ENCODE measurements around the gene BAZ1A.

Gene BAZ1A, protein sequence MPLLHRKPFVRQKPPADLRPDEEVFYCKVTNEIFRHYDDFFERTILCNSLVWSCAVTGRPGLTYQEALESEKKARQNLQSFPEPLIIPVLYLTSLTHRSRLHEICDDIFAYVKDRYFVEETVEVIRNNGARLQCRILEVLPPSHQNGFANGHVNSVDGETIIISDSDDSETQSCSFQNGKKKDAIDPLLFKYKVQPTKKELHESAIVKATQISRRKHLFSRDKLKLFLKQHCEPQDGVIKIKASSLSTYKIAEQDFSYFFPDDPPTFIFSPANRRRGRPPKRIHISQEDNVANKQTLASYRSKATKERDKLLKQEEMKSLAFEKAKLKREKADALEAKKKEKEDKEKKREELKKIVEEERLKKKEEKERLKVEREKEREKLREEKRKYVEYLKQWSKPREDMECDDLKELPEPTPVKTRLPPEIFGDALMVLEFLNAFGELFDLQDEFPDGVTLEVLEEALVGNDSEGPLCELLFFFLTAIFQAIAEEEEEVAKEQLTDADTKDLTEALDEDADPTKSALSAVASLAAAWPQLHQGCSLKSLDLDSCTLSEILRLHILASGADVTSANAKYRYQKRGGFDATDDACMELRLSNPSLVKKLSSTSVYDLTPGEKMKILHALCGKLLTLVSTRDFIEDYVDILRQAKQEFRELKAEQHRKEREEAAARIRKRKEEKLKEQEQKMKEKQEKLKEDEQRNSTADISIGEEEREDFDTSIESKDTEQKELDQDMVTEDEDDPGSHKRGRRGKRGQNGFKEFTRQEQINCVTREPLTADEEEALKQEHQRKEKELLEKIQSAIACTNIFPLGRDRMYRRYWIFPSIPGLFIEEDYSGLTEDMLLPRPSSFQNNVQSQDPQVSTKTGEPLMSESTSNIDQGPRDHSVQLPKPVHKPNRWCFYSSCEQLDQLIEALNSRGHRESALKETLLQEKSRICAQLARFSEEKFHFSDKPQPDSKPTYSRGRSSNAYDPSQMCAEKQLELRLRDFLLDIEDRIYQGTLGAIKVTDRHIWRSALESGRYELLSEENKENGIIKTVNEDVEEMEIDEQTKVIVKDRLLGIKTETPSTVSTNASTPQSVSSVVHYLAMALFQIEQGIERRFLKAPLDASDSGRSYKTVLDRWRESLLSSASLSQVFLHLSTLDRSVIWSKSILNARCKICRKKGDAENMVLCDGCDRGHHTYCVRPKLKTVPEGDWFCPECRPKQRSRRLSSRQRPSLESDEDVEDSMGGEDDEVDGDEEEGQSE (N-terminal part only)

DNA sequence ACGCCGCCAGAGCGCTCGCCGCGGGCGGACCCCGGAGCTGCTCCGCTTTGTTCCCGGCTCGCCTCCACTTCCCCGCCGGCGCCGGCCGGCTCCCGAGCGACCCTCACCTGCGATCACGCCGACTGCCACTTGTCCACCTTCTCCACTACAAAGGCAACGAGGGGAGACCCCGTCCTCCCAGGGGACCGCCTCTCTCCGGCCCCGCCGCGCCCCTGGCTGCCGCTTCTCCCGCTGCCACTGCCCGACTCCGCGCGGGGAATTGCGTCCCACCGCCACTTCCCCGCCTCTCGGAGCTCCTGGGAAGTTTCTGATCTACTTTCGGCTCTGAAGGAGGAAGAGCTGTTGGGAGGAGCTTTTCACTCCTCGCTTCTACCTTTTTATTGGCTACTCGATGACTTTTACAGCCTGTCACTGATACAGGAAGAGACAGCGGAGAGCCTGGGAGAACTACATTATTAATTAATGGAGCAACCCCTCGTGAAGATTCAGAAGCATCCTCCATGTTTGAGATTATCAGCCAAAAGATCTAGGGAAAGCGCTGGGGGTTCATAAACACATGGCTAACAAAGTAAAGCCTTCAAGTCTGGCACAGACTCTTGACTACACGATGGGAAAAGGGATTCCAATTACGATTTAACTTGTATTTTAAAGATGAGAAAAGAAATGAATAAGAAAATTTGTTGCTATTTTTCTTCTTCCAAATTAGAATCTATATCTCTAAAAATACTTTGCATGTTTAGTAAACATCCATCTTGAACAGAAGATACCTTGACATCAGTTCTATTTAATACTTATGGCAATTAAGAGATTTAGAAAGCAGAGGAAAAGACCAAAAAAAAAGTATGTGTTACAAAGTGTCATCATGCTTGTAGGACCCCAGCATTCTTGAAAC lies at the start of gene BAZ1A:
TSS of gene BAZ1A (minus strand) at position 330 of the 892 bp plus-strand sequence. CDS start 756 bp downstream, outside the sequence.
- Mint-ChIP-seq H3K27ac (peak within 1 kb of the TSS; percentile 100), H3K4me3 (peak within 1 kb of the TSS; percentile 100), H3K9me3 (no peaks in the 10 kb centered on the region), H3K36me3 (peaks cover 46% of the 10 kb centered on the region), H3K4me1 (peaks cover 14% of the 10 kb centered on the region)
- peak; percentile 43 to 82 for DNase-seq (ENCODE audit: low spot score in 2 of 2)
- ATAC-seq: peak; percentile 5

DNA sequence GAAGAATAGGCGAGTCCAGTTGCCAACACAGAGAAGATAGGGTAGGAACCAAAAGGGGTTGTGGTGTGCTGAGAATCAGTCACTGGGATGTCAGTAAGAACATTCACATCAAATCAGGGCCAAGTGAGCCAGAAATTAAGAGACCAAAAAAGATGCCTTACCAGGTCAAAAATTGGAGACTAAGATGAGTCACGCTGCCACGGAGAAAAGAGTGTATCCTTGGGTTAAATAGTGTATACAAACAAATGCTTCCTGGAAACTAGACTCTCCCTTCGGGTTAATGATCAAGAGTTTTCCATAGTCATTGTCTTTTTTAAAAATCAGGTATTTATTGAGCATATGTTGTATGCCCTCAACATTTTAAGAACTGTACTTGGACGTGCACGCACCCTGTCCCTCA lies 45.2 kb upstream of the BAZ1A start:
- H3K9me3 Mint-ChIP-seq: no peaks in the 10 kb centered on the region
- peak overlapping the region; percentile 29 for H3K27ac Mint-ChIP-seq
- no peak for ATAC-seq
- no peaks in the 10 kb centered on the region for H3K36me3 Mint-ChIP-seq
- no peaks in the 10 kb centered on the region for H3K4me1 Mint-ChIP-seq
- H3K4me3 Mint-ChIP-seq: no peak overlapping the region
- no peak for DNase-seq (ENCODE audit: low spot score in 2 of 2)

DNA sequence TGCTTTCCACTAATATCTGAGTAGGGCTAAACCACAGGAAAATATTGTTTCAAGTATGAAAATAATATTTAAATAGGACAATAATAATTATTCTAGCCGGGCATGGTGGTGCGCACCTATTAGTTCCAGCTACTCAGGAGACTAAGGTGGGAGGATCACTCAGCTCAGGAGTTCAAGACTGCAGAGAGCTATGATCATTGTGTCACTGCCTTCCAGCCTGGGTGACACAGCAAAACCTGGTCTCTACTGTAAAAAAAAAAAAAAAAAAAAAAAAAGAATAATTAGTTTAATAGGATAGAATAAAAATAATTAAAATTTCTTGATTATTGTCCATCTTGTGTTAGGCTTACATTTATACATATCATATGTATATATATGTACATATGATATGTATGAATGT lies 38.5 kb upstream of the BAZ1A start:
- no peak for ATAC-seq
- Mint-ChIP-seq H3K9me3 (no peaks in the 10 kb centered on the region), H3K4me1 (no peaks in the 10 kb centered on the region), H3K4me3 (no peak overlapping the region), H3K36me3 (no peaks in the 10 kb centered on the region), H3K27ac (no peak overlapping the region)
- DNase-seq (ENCODE audit: low spot score in 2 of 2): no peak

DNA sequence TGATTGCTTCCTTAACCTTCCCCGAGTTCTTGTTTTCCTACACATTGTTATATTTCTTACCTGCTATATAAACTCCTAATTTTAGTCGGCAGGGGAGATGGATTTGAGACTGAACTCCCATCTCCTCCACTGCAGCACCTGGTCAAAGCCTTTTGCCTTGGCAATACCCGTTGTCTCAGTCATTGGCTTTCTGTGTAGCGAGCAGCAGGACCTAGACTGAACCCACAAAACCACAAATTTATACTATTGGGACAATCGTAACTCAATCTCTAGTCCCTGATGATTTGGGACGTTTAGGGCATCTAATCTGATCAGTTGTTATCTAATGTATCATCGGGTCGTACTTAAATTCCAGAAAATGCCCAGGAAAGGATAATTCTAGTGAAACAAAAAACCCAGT lies 37.8 kb upstream of the BAZ1A start:
- H3K4me3 Mint-ChIP-seq: no peak overlapping the region
- ATAC-seq (no peak), DNase-seq (ENCODE audit: low spot score in 2 of 2) (no peak)
- H3K4me1 Mint-ChIP-seq: no peaks in the 10 kb centered on the region
- no peaks in the 10 kb centered on the region for H3K9me3 Mint-ChIP-seq
- no peak overlapping the region for H3K27ac Mint-ChIP-seq
- no peaks in the 10 kb centered on the region for H3K36me3 Mint-ChIP-seq

DNA sequence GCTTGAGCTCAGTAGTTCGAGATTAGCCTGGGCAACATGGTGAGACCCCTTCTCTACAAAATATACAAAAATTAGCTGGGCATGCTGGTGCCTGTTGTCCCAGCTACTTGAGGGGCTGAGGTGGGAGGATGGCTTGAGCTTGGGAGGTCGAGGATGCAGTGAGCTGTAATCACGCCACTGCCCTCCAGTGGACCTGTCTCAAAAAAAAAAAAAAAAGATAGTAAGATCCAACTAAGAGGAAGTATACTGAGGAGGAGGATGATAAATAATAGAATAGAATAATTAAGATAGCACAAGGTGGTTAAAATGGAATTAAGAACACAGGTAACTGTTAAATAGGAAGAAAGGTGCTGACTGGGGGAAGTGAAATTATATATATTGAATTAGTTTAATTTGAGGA lies 37.0 kb upstream of the BAZ1A start:
- no peak for ATAC-seq
- H3K27ac Mint-ChIP-seq: no peak overlapping the region

DNA sequence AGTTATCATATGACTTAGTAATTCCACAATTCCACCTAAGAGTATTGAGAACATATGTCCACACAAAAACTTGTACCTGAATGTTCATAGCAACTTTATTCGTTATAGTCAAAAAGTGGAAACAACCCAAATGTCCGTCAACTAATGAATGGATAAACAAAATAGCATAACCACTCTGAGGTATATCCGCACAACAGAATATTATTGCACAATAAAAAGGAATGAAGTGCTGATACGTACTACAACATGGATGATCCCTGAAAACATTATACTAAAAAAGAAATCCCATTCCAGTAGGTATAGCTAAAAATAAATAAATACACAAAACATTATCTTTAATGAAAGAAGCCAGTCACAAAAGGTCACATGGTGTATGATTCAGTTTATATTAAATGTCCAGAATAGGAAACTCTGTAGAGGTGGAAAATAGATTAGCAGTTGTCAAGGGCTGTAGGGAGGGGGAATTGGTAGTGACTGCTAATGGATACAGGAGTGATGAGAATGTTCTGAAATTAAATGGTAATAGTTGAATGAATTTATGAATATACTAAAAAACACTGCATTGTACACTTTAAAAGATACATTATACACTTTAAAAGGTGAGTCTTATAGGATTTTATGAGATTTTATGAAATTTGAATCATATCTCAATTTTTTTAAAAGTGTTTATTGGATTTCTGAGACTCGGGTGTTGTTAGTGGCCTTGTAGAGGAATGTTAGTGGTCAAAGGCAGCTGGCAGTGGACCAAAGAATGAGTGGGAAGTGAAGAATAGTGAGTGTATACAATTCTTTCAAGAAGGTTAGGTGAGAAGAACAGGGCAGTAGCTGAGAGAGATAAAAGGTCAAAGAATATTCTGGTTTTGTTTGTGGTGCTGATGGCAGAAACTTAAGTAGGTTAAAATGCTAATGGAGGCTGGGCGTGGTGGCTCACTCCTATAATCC lies 36.3 kb upstream of the BAZ1A start:
- ATAC-seq (no peak), DNase-seq (ENCODE audit: low spot score in 2 of 2) (no peak)
- no peaks in the 10 kb centered on the region for H3K4me1 Mint-ChIP-seq
- H3K9me3 Mint-ChIP-seq: no peaks in the 10 kb centered on the region
- no peak overlapping the region for H3K4me3 Mint-ChIP-seq
- no peaks in the 10 kb centered on the region for H3K36me3 Mint-ChIP-seq
- H3K27ac Mint-ChIP-seq: peak overlapping the region; percentile 1

More for the DNA sequence above, 37.0 kb upstream of the BAZ1A start:
- no peak for DNase-seq (ENCODE audit: low spot score in 2 of 2)
- Mint-ChIP-seq H3K4me3 (no peak overlapping the region), H3K9me3 (no peaks in the 10 kb centered on the region), H3K36me3 (no peaks in the 10 kb centered on the region), H3K4me1 (no peaks in the 10 kb centered on the region)

DNA sequence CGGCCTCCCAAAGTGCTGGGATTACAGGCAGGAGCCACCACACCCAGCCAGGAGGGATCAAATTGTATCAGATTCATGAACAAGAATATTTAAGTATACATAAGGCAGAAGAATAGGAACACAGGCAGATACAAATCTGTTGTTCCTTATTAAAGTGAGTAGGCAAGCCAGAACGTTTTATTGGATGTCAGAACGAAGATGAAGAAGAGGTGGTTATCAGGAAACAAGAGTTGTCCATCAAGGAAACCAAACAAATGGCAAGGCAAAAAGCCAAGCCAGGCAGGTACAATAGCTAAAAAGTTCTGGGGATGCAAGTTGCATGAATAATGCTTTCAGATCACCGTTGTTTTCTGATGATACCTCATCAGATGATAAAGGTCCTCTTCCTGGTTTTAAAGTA lies 31.1 kb upstream of the BAZ1A start:
- Mint-ChIP-seq H3K4me3 (no peak overlapping the region), H3K27ac (no peak overlapping the region), H3K9me3 (no peaks in the 10 kb centered on the region), H3K4me1 (no peaks in the 10 kb centered on the region), H3K36me3 (no peaks in the 10 kb centered on the region)
- no peak for ATAC-seq
- no peak for DNase-seq (ENCODE audit: low spot score in 2 of 2)

DNA sequence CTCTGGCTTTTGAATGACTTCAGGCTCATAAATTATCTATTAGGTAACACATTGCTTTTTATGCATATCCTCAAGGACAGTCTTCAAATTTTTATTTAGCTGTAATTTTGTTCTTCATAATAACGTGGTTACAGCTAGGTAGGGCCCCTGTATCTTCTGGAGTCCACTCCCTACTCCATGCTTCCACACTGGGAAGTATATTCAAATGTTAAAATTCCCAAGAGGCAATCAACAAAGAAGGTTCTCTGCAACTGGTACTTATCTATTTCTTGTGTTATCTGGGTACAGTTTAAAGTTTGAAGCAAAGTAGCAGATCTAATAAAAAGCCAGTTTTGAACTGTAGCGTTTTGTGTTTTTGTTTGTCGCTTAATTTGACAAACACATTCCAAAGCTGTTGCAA lies 20.1 kb upstream of the BAZ1A start:
- Mint-ChIP-seq H3K4me3 (no peak overlapping the region), H3K4me1 (no peaks in the 10 kb centered on the region), H3K36me3 (no peaks in the 10 kb centered on the region), H3K27ac (no peak overlapping the region), H3K9me3 (no peaks in the 10 kb centered on the region)
- DNase-seq (ENCODE audit: low spot score in 2 of 2) (no peak), ATAC-seq (no peak)

DNA sequence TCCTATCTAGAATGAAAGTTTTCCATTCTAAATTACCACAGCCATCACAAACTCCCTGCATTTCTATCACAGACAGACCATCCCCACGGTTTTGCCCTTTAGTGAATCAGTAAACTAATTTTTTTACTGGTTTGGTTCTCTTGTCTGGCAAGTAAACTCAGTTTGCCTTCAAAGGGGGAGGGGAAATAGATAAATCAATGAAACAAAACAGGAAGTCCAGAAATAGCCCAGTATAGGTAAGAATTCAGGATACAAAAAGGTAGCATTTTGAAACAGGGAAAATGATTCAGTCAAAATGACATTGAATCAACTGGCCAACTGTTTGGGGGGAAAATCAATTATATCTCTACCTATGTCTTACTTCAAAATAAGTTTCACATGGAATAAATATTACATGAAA lies 15.8 kb upstream of the BAZ1A start:
- no peak overlapping the region for H3K4me3 Mint-ChIP-seq
- no peaks in the 10 kb centered on the region for H3K9me3 Mint-ChIP-seq
- H3K27ac Mint-ChIP-seq: no peak overlapping the region
- no peaks in the 10 kb centered on the region for H3K4me1 Mint-ChIP-seq
- no peak for DNase-seq (ENCODE audit: low spot score in 2 of 2)
- H3K36me3 Mint-ChIP-seq: no peaks in the 10 kb centered on the region
- ATAC-seq: no peak

DNA sequence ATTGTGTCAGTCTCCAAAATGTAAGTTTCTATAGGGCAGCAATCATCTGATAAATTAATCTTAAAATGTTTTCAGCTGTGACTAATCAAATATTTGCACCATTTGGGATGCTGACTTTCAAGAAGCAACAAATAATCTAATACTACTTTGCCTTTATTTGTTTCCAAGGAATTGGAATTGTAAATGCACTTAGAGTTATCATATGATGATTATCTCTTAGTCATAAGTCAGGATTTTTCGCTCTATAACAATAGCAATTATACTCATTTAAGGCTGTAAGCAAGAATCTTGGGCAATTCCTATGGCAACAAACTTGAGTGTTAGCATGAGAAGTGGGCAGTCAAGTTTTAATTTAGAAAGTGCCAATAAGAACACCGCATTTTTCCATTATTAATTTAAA lies 13.0 kb upstream of the BAZ1A start:
- DNase-seq (ENCODE audit: low spot score in 2 of 2) (no peak), ATAC-seq (no peak)
- Mint-ChIP-seq H3K9me3 (no peaks in the 10 kb centered on the region), H3K4me3 (no peak overlapping the region), H3K27ac (no peak overlapping the region), H3K4me1 (no peaks in the 10 kb centered on the region), H3K36me3 (no peaks in the 10 kb centered on the region)

DNA sequence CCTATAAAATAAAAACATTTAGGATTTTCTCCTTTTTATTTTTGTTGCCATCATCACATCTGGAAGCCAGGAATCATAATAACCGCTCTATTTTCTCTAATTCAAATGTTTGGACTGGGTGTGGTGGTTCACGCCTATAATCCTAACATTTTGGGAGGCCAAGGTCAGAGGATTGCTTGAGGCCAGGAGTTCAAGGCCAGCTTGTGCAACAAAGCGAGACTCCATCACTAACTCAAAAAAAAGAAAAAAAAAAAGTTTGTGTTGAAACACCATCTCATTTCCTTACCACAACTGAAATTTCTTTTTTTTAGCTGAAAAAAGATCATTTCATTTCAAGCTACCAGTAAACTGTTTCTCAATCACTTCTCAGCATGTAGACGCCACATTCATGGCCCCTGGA lies 8.8 kb upstream of the BAZ1A start:
- Mint-ChIP-seq H3K4me3 (no peak overlapping the region), H3K27ac (no peak overlapping the region), H3K4me1 (no peaks in the 10 kb centered on the region), H3K9me3 (no peaks in the 10 kb centered on the region), H3K36me3 (no peaks in the 10 kb centered on the region)
- no peak for DNase-seq (ENCODE audit: low spot score in 2 of 2)
- ATAC-seq: no peak

DNA sequence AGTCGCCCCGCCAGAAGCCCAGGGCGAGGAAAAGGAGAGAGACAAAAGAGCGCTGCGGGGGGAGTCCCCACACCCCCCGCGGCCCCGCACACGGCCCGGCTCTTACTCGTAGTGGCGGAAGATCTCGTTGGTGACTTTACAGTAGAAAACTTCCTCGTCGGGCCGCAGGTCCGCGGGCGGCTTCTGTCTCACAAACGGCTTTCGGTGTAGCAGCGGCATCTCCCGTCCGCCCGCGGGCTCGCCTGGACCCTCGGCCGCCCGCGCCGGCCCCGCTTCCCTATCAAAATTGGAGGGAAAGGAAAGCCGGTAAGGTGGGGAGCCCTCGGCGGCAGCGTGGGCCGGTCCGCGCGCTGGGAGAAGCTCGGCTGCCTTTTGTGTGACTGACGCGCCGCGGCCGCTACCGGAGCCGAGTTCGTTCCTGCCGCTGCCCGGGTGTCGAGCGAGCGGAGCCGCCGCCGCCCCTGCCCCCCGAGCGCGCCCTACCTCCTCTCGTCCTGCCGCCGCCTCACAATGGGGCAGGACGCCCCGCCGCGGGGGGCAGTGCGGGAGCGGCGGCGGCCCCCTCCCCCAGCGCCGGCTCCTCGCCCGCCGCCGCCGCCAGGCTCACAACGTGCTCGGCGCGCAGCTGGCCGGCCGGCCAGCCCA lies 652 bp downstream of the BAZ1A start:
- Mint-ChIP-seq H3K9me3 (no peaks in the 10 kb centered on the region), H3K4me1 (peaks cover 20% of the 10 kb centered on the region), H3K27ac (peak overlapping the region; percentile 100), H3K4me3 (peak overlapping the region; percentile 100), H3K36me3 (peaks cover 53% of the 10 kb centered on the region)
- ATAC-seq: peak; percentile 63
- DNase-seq (ENCODE audit: low spot score in 2 of 2): peak in 1 of 2 donors; percentile 88
